NCI-H82 (cell line): ENCODE data around the gene PRKG2.

Source experiments
- DNase-seq: peaks from one replicate; lab custom pipeline; 2025; lab: John Stamatoyannopoulos, UW

Gene PRKG2

DNA sequence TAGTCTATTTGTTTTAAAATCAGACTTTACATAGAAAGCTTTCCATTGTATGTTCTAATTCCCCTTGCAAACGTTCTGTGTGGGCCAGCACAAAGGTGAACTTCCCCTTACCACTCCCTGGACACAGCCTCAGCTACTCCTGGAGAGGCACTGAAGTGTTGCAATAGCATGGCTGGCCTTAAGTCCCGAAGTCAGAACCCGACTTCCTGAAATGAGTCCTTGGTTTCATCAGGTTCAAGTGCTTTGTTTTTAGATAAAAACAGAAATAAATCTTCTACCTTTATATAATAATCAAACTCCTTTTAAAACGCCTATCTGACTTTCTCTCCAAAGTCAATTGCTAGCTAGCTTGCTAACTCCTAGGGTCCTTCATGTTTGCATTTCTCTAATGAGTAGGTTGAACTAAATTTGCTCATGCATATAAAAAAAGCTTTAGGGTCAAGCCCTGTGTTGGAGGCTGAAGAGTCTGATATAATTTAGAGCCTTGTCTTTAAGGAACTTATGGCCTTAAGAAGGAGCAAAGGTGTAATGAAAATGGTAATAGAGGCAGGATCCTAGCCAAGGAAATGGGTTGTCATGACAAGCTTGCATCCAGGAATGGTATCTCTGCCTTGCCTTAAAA lies 175.6 kb downstream of the PRKG2 start:
- DNase-seq: no peak

DNA sequence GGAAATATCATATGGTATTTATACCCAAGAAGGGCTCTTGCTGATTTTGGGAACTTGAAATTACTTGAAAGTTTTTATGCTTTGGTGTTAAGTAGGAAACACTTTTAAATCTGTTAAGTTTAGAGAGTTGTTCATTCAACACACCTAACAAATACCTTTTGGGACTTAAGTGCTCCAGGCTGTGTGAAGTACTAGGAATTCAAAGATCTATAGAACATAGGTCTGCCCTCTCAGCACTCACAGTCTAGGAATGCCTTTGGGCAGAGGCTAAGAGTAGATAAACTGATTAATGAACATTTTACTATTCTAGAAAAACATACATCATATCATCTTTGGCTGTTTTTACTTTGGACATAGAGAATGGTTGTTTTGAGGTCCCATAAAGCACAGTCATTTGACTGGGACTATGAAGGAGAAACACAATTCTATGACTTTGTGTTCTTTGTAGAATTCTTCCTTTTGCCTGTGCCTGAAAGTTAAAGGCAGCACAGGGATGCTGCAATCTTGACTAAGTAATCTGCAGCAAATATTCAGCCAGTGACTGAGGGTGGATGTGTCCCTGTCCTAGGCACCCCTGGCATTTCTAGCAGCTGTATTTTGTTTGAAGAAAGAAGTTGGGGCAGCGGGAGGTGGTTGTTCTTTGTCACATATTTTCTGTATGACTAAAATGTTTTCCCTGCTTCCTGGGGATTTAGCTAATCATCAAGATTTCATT lies 176.2 kb downstream of the PRKG2 start:
- no peak for DNase-seq
